ENCODE data around the gene SHISA7. TPM values are rescaled to one million over a fixed set of nuclear protein-coding genes. Genes with fewer than 3 reads are reported as not detected.
"Not testable (repeated sequence)": the region's sequence is repeated elsewhere in the genome, so short reads cannot be mapped to it uniquely, and the experiment has no call there.

The SHISA7 gene
- polyA plus RNA-seq, 2 of the 4 experiments (the other 2 are of a cell fraction) = 0.01 TPM; not detected in 1

GRCh38 chr19:55421281-55421680 is 21.8 kb downstream of the SHISA7 start:
- DNase-seq (ENCODE audit: low read depth in 1 of 2, low spot score in 1 of 2); FAIRE-seq; H3K9me3 ChIP-seq; H3K27ac ChIP-seq; POLR2A ChIA-PET; H3K4me1 ChIP-seq; ATAC-seq; H3K4me3 ChIP-seq; H3K4me2 ChIP-seq: not testable (repeated sequence)
- WGBS (ENCODE audit: missing lambda C conversion rate) = 48% methylated on average over 4 of the region's 4 CpGs
- CTCF ChIA-PET = interaction anchor here (0.7 to 1.8 kb wide), 6 partner anchors 15 to 376 kb away, joined by 3 to 8 read pairs (median 4); no protein-coding TSS in a partner anchor

GRCh38 chr19:55419624-55420236 is 23.4 kb downstream of the SHISA7 start:
- Histone ChIP-seq H3K4me3 (no peak overlapping the region), H3K4me1 (peaks cover 8% of the 10 kb centered on the region; the same call in 1 of the 3 replicates), H3K4me2 (no peak overlapping the region), H3K9me3 (no peaks in the 10 kb centered on the region), H3K27ac (no peak overlapping the region)
- CTCF ChIA-PET = interaction anchor here (0.9 to 5.7 kb wide), 23 partner anchors 9 to 331 kb away, joined by 3 to 107 read pairs (median 10); partner anchors contain the start of genes SHISA7 and UBE2S
- POLR2A ChIA-PET = interaction anchor here (0.7 to 2.0 kb wide), 3 partner anchors 12 to 19 kb away, joined by 3 to 18 read pairs (median 4); partner anchors contain the start of gene UBE2S
- ATAC-seq (peak; percentile 28 to 29; a peak in 3 of 6 replicates), DNase-seq (ENCODE audit: low read depth in 1 of 2, low spot score in 1 of 2) (no peak), FAIRE-seq (no peak)
- WGBS (ENCODE audit: missing lambda C conversion rate) = 36% methylated on average over 5 of the region's 5 CpGs
- TF ChIP-seq MAX (IDR thresholded peaks at IDR 0.05) (no peak), SMC3 (IDR thresholded peaks at IDR 0.05) (no peak), TP53 (CRISPR knock-in tag; IDR thresholded peaks at IDR 0.05) (no peak), MAFK (IDR thresholded peaks at IDR 0.05; ENCODE audit: partially characterized antibody) (no peak), CEBPB (IDR thresholded peaks at IDR 0.05) (no peak), RCOR1 (IDR thresholded peaks at IDR 0.05; ENCODE audit: low read depth, low read length) (no peak), HES2 (IDR thresholded peaks at IDR 0.05) (no peak)

- no peak for FAIRE-seq
Observed at GRCh38 chr19:55419103-55419502, 24.0 kb downstream of the SHISA7 start.

GRCh38 chr19:55418185-55418584 is 24.9 kb downstream of the SHISA7 start:
- DNase-seq (ENCODE audit: low read depth in 1 of 2, low spot score in 1 of 2) = peak; percentile 88 to 91
- Histone ChIP-seq H3K4me1 (peaks cover 8% of the 10 kb centered on the region; the same call in 1 of the 3 replicates), H3K4me2 (no peak overlapping the region), H3K27ac (peak overlapping the region in 1 of 2 experiments; percentile 6; a peak in 1 of 6 replicates), H3K4me3 (no peak overlapping the region), H3K9me3 (no peaks in the 10 kb centered on the region)
- peak; percentile 94 for FAIRE-seq
- ChIA-PET CTCF (interaction anchor here (0.6 to 5.7 kb wide), 92 partner anchors 10 to 765 kb away, joined by 3 to 107 read pairs (median 5); partner anchors contain the start of genes DNAAF3, HSPBP1, PPP1R12C and SHISA7), POLR2A (interaction anchor here (2.0 kb wide), 1 partner anchor 11 kb away, joined by 18 read pairs; the partner anchor contains the start of gene UBE2S)
- WGBS (ENCODE audit: missing lambda C conversion rate) = 16% methylated on average over 7 of the region's 7 CpGs
- peak; percentile 94 to 95 for ATAC-seq
- peak; percentile 97 to 99 for TF ChIP-seq RAD21 (conservative IDR thresholded peaks at IDR 0.05 in 1 of 2, IDR thresholded peaks at IDR 0.05 in 1 of 2)
- TF ChIP-seq CTCF (IDR thresholded peaks at IDR 0.05) = peak; percentile 95
- TF ChIP-seq E2F6 (IDR thresholded peaks at IDR 0.05; ENCODE audit: borderline replicate concordance, low read depth) = peak; percentile 50; the same call in 1 of the 2 replicates
- no peak for TF ChIP-seq ELK1 (IDR thresholded peaks at IDR 0.05; ENCODE audit: low read depth, low read length)
- TF ChIP-seq KDM5A (IDR thresholded peaks at IDR 0.05) = no peak
- TF ChIP-seq SMC3 (IDR thresholded peaks at IDR 0.05) = peak; percentile 92
- peak; percentile 76 for TF ChIP-seq MAX (IDR thresholded peaks at IDR 0.05)
- TF ChIP-seq GATA3 (IDR thresholded peaks at IDR 0.05; ENCODE audit: borderline replicate concordance) = no peak
- peak; percentile 45; the same call in 1 of the 2 replicates for TF ChIP-seq RFX5 (IDR thresholded peaks at IDR 0.05)

More at GRCh38 chr19:55419103-55419502, 24.0 kb downstream of the SHISA7 start:
- Histone ChIP-seq H3K4me2 (no peak overlapping the region), H3K9me3 (no peaks in the 10 kb centered on the region), H3K4me3 (no peak overlapping the region), H3K27ac (no peak overlapping the region), H3K4me1 (peaks cover 8% of the 10 kb centered on the region; the same call in 1 of the 3 replicates)
- CTCF ChIA-PET = interaction anchor here (0.7 to 5.7 kb wide), 58 partner anchors 9 to 336 kb away, joined by 3 to 107 read pairs (median 7); partner anchors contain the start of genes DNAAF3, HSPBP1, PPP1R12C and SHISA7
- no peak for TF ChIP-seq HDAC2 (IDR thresholded peaks at IDR 0.05)
- TF ChIP-seq CBX2 (IDR thresholded peaks at IDR 0.05; ENCODE audit: borderline replicate concordance, low read depth) = no peak
- TF ChIP-seq JUNB (IDR thresholded peaks at IDR 0.05) = no peak
- ATAC-seq = peak in 1 of 2 experiments; percentile 13; a peak in 1 of 6 replicates
- DNase-seq (ENCODE audit: low read depth in 1 of 2, low spot score in 1 of 2) = no peak
- 39% methylated on average over 5 of the region's 5 CpGs for WGBS (ENCODE audit: missing lambda C conversion rate)
- POLR2A ChIA-PET = interaction anchor here (0.7 to 2.0 kb wide), 3 partner anchors 12 to 334 kb away, joined by 4 to 18 read pairs (median 4); partner anchors contain the start of gene UBE2S
